ENCODE data around the gene PHYHD1.

PHYHD1 gene

DNA sequence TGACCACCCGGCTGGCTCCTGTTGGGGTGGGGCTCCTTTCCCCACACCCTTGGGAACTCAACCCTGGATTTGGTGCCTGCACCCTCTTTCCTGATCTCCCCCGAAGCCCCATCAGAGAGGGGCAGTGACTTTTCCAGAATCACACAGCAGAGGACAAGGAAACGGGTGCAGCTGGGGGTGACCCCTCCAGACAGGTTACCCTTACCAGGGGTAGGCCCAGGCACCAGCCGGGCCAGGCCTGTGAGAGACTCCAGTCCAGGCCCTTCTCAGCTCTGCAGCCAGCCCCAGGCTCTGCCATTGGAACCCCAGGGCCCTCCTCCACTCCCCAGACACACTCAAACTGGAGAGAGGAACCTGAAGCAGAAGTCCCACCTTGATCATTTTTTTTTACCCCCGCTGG is 19.0 kb upstream of the PHYHD1 start:
- TF ChIP-seq, protein P1, sequence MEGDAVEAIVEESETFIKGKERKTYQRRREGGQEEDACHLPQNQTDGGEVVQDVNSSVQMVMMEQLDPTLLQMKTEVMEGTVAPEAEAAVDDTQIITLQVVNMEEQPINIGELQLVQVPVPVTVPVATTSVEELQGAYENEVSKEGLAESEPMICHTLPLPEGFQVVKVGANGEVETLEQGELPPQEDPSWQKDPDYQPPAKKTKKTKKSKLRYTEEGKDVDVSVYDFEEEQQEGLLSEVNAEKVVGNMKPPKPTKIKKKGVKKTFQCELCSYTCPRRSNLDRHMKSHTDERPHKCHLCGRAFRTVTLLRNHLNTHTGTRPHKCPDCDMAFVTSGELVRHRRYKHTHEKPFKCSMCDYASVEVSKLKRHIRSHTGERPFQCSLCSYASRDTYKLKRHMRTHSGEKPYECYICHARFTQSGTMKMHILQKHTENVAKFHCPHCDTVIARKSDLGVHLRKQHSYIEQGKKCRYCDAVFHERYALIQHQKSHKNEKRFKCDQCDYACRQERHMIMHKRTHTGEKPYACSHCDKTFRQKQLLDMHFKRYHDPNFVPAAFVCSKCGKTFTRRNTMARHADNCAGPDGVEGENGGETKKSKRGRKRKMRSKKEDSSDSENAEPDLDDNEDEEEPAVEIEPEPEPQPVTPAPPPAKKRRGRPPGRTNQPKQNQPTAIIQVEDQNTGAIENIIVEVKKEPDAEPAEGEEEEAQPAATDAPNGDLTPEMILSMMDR (IDR thresholded peaks at IDR 0.05) = no peak

DNA sequence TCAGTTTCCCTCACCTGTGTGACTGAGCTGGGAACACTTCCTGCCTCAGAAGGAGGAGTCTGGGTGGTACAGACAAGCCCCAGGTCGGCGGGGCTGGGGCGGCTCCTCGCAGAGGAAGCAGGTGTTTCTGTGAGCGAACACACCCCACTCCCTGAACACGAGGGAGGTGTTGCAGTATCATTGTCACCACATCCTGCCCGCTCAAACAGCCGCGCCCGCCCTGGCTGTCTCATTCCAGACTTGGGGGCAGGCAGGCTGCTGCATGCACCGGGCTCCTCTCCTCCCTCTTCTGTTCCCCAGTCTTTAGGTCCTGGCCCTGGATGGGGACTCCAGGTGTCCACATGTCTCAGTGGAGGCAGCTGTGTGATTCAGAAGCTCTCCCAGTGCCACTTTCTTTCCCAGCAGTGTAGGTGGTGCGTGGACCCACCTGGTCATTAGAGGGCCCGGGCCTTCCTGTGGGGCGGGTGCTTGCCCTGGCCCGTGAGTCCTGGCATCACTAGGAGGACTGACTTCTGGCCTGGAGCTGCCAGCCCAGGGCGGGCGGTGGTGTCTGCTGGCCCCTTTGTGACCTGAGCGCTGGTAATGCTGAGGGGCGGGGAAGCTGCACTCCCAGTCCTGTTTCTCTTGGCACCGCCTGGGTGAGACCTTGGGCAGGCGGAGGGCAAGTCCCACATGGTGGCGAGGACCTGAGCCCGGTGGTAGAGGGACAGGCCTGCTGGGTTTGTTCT is 18.3 kb upstream of the PHYHD1 start:
- DNase-seq (ENCODE audit: low spot score) = no peak
- TF ChIP-seq, protein P1 (IDR thresholded peaks at IDR 0.05) = no peak
- Histone ChIP-seq H3K27ac (peak overlapping the region; percentile 38 to 79), H3K4me3 (no peak overlapping the region)

More for the DNA sequence above, 19.0 kb upstream of the PHYHD1 start:
- Histone ChIP-seq H3K27ac (peak overlapping the region; percentile 38 to 79), H3K4me3 (no peak overlapping the region)
- DNase-seq (ENCODE audit: low spot score) = no peak

DNA sequence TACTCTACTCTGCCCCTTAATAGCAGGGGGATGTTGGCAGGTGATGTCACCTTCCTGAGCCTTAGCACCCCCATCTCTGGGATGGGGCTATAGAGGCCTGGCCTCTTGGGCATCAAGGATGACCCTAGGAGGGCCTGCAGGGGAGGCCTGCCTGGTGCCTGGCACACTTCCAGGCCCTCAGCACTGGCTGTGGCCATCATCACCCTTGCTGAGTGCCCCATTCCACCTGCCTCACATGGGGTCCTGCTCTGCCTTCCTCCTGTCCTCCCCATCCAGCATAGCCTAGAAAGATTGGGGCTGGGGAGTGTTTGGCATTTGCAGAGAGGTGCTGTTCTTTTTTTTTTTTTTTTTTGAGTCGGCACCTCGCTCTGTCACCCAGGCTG is 17.7 kb upstream of the PHYHD1 start:
- Histone ChIP-seq H3K27ac (peak overlapping the region; percentile 38 to 79), H3K4me3 (no peak overlapping the region)
- TF ChIP-seq, protein P1 (IDR thresholded peaks at IDR 0.05) = no peak

DNA sequence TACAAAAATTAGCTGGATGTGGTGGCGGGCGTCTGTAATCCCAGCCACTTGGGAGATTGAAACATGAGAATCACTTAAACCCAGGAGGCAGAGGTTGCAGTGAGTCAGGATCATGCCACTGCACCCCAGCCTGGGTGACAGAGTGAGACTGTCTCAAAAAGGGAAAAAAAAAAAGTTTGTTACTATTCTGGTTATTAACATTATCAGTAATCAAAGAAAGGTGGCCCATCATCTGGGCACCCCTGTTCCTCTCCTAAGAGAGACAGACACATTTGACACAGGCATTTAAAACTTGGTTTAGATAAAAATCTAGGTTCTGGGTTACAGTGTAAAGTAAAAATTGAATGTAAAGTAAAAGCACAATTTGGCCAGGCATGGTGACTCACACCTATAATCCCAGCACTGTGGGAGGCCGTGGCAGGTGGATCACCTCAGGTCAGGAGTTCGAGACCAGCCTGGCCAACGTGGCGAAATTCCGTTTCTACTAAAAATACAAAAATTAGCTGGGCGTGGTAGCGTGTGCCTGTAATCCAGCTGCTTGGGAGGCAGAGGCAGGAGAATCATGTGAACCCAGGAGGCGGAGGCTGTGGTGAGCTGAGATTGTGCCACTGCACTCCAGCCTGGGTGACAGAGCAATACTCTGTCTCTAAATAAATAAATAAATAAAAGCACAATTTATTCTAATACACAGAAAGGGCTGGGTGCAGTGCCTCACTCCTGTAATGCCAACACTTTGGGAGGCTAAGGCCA is 16.7 kb upstream of the PHYHD1 start:
- DNase-seq (ENCODE audit: low spot score) = no peak
- Histone ChIP-seq H3K4me3 (no peak overlapping the region), H3K27ac (peak overlapping the region in 1 of 2 donors; percentile 21)
- TF ChIP-seq, protein P1 (IDR thresholded peaks at IDR 0.05) = no peak

More for the DNA sequence above, 17.7 kb upstream of the PHYHD1 start:
- DNase-seq (ENCODE audit: low spot score) = no peak

DNA sequence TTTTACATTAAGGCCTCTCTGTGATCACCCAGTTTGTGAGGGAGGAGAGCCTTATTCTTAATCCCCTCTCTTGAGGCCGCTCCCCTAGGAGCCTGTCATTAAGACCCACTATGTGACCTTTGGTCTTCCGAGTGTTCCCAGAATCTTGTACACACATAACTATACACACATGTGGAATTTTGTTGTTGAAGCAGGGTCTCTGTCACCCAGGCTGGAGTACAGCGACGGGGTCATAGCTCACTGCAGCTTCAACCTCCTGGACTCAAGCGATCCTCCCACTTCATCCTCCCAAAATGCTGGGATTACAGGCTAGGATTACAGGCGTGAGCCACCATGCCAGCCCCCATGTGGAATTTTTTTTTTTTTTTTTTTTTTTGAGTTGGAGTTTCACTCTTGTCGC is 14.8 kb upstream of the PHYHD1 start:
- DNase-seq (ENCODE audit: low spot score) = no peak
- H3K27ac ChIP-seq = no peak overlapping the region
- no peak overlapping the region for H3K4me3 ChIP-seq
- TF ChIP-seq, protein P1 (IDR thresholded peaks at IDR 0.05) = no peak

DNA sequence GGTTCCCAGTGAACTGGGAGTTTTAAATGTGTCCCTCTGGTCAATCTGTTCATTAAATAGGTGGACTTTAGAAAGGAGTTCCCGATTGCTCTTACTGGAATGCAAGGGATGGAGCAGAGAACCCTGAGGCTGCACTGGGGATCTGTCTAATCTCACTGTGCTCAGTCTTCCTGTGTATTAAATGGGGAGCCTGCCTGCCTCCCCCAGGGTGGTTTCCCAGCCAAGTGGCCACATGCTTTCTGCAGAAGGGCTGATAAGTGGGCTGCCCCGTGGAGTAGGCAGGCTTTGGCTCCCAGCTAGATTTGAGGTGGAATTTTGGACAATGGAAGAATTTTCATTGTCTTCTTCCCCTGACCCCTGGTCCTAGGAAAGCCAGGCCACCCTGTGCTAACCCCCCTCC is 14.0 kb upstream of the PHYHD1 start:
- DNase-seq (ENCODE audit: low spot score) = no peak
- Histone ChIP-seq H3K27ac (no peak overlapping the region), H3K4me3 (no peak overlapping the region)
- TF ChIP-seq, protein P1 (IDR thresholded peaks at IDR 0.05) = no peak

DNA sequence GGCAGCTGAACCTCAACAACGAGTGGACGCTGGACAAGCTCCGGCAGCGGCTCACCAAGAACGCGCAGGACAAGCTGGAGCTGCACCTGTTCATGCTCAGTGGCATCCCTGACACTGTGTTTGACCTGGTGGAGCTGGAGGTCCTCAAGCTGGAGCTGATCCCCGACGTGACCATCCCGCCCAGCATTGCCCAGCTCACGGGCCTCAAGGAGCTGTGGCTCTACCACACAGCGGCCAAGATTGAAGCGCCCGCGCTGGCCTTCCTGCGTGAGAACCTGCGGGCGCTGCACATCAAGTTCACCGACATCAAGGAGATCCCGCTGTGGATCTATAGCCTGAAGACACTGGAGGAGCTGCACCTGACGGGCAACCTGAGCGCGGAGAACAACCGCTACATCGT is 12.4 kb upstream of the PHYHD1 start:
- Histone ChIP-seq H3K4me3 (no peak overlapping the region), H3K27ac (no peak overlapping the region)
- TF ChIP-seq, protein P1 (IDR thresholded peaks at IDR 0.05) = no peak
- DNase-seq (ENCODE audit: low spot score) = no peak

Measured in coronary artery (tissue), 2 donors.